BJ (cell line): ENCODE results near the gene COL8A1. TPM values are rescaled to one million over a fixed set of nuclear protein-coding genes. Genes with fewer than 3 reads are reported as not detected.

Experiments used
- CTCF ChIA-PET: fragments of 350-600 bp; formaldehyde crosslinking; extraction: SDS; loops from one replicate; lab custom pipeline; 2021; ENCODE audit warnings: antibody characterized with exemption, inconsistent platforms; lab: Yijun Ruan, JAX
- POLR2A ChIA-PET: fragments of 300-600 bp; sonication (Branson Sonifier 250); formaldehyde crosslinking; extraction: SDS; loops from one replicate; lab custom pipeline; 2021; ENCODE audit warnings: antibody characterized with exemption; lab: Charles Lee
- DNase-seq: peaks from one replicate; pipeline ENCODE4 v3.0.0-alpha.2; 2011; ENCODE audit warnings: low read depth
- H3K27me3 ChIP-seq: 2 replicates; pipeline ENCODE4 v1.6.0; 2011; ENCODE audit warnings: low read length; ENCODE audit not compliant: control insufficient read depth, insufficient read depth
- H3K36me3 ChIP-seq: 2 replicates; pipeline ENCODE4 v1.5.1; 2011; ENCODE audit warnings: low read length; ENCODE audit not compliant: control insufficient read depth, insufficient read depth
- H3K4me3 ChIP-seq: 2 replicates; pipeline ENCODE4 v1.5.1; 2011; ENCODE audit warnings: low read depth, mild to moderate bottlenecking, control low read depth, low read length
- polyA plus RNA-seq: library from polyadenylated mRNA; depleted of rRNA; stranded (reverse); fragments of >200 nt; gene quantifications from 2 replicates; pipeline ENCODE4 v1.2.3, GENCODE V29; 2011
- TF ChIP-seq, protein P1 (sequence below): IDR thresholded peaks from 2 replicates; pipeline ENCODE4 v1.5.1; 2011; ENCODE audit warnings: low read depth, mild to moderate bottlenecking, control low read depth, inconsistent platforms, low read length, moderate library complexity; ENCODE audit not compliant: insufficient read depth

The COL8A1 gene
- polyA plus RNA-seq, 1 experiment: 186 TPM

DNA sequence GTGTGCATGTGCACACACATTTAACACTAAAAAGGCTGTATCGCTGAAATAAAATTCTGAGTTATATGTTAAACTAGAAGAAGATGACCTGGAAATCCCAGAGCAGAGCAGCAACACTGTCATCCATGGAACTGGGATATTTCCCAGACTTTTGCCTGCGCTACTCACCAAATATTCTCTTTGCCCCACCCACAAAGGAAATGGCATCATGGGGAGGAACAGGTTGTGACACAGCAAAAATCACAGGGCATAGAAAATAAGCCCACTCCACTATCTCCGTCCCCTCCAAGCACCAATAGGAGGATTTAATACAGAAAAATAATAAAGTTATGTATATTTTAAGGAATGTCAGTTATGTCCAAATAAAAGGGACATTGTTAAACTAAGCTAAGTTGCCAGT lies 71.7 kb downstream of the COL8A1 start:
- CTCF ChIA-PET: no interaction called here
- 0 out of 2 replicates have a peak, but pooled peaks cover 1% of the 10 kb centered on the region for H3K36me3 ChIP-seq
- DNase-seq: no peak
- H3K4me3 ChIP-seq: no peak overlapping the region
- TF ChIP-seq, protein P1, sequence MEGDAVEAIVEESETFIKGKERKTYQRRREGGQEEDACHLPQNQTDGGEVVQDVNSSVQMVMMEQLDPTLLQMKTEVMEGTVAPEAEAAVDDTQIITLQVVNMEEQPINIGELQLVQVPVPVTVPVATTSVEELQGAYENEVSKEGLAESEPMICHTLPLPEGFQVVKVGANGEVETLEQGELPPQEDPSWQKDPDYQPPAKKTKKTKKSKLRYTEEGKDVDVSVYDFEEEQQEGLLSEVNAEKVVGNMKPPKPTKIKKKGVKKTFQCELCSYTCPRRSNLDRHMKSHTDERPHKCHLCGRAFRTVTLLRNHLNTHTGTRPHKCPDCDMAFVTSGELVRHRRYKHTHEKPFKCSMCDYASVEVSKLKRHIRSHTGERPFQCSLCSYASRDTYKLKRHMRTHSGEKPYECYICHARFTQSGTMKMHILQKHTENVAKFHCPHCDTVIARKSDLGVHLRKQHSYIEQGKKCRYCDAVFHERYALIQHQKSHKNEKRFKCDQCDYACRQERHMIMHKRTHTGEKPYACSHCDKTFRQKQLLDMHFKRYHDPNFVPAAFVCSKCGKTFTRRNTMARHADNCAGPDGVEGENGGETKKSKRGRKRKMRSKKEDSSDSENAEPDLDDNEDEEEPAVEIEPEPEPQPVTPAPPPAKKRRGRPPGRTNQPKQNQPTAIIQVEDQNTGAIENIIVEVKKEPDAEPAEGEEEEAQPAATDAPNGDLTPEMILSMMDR: no peak
- no peaks in the 10 kb centered on the region for H3K27me3 ChIP-seq
- POLR2A ChIA-PET: no interaction called here

DNA sequence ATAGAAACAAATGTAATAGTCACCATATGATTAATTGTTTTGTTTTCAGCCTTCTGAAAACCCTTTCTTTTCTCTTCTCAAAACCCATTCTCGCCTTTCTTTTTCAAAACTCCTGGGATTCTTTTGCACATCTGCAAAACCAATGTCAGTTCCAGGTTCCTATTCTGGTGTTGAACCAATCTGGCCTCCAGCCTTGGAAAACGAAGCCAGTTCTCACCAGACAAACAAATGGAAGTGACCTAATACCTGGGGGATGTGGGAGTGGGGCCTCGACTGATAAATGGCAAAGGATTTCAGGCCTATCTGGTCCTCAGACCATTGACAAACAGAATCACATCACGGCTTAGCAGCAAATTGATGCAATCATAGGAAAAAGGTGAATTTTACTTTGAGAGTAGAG lies 73.0 kb downstream of the COL8A1 start:
- no peaks in the 10 kb centered on the region for H3K27me3 ChIP-seq
- CTCF ChIA-PET: no interaction called here

DNA sequence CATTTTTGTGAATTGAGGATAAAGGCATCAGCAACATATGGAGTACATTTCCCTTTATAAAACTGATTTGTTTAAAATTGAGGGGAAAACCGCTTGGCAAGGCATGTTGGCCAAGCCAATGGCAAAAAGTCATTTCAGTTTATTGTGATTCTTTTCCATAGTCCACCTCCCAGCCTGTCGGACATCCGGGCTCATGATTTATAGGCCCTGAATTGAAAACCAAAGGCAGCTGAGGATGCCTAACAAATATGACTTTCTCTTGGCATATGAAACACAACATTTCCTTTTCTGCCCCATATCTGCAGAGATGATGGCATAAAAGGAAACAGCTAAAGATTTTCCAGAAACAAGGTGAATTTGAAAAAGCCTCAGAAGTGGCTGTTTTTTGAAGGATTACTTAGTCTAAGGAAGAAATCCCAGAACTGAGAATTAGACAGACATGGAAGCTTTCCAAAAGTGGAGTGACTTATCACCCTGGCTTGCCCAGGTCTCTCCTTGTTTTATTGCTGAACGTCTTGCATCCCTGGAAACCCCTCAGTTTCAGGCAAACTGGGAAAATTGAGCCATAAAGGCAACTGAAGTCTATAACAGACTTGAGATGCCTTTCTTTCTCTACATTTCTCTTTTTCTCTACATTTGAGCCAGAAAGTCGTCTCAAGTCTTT lies 74.0 kb downstream of the COL8A1 start:
- H3K4me3 ChIP-seq: no peak overlapping the region
- CTCF ChIA-PET: no interaction called here
- no peaks in the 10 kb centered on the region for H3K36me3 ChIP-seq
- TF ChIP-seq, protein P1: no peak
- DNase-seq: no peak
- H3K27me3 ChIP-seq: no peaks in the 10 kb centered on the region
- POLR2A ChIA-PET: no interaction called here

More for the DNA sequence above, 73.0 kb downstream of the COL8A1 start:
- TF ChIP-seq, protein P1: no peak
- POLR2A ChIA-PET: no interaction called here
- DNase-seq: no peak
- Histone ChIP-seq H3K4me3 (no peak overlapping the region), H3K36me3 (0 out of 2 replicates have a peak, but pooled peaks cover 1% of the 10 kb centered on the region)

DNA sequence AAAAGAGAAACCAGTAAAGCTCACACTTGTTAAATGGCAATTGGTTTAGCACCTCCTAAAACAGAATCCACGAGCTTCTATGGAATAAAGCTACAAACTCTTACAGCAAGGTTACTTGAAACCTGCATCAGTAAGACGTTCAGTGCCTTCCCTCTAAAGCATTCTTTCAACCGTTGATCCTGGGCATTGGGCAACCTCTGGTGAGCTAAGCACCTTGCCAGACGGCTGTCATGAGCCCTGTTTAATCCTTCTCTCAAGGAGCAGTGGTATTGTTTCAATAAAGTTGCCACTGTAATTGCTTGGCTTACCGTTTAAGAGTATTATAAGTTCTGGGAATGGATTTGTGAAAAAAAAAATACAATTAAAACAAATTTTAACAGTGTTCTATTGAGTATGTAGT lies 75.0 kb downstream of the COL8A1 start:
- Histone ChIP-seq H3K36me3 (no peaks in the 10 kb centered on the region), H3K4me3 (no peak overlapping the region), H3K27me3 (no peaks in the 10 kb centered on the region)
- POLR2A ChIA-PET: no interaction called here
- CTCF ChIA-PET: interaction anchor here (1.4 to 1.7 kb wide), 2 partner anchors 25 to 690 kb away, joined by 3 to 5 read pairs; no protein-coding TSS in a partner anchor
- no peak for DNase-seq
- TF ChIP-seq, protein P1: no peak

DNA sequence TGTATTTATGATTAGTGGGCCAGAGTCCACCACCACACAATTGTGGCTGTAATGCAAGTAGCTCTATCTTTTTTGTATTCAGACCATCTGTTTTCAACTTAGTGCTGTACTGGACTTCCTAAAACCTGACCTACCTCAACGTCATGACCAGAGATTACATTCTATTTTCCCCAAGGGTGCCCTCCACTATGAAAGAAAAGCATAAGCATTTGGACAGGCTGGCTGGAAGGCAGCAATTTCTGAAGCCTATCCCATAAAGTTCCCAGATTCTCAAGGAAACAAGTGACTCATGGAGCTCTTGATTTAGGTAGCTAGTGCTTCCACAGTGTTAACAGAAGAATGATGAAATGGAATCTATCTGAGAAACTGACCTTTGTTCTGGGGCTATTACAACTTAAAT lies 75.8 kb downstream of the COL8A1 start:
- no peak overlapping the region for H3K4me3 ChIP-seq
- H3K36me3 ChIP-seq: no peaks in the 10 kb centered on the region
- DNase-seq: no peak
- no peaks in the 10 kb centered on the region for H3K27me3 ChIP-seq
- POLR2A ChIA-PET: no interaction called here
- TF ChIP-seq, protein P1: no peak
- CTCF ChIA-PET: interaction anchor here (0.6 to 1.7 kb wide), 3 partner anchors 26 to 690 kb away, joined by 3 to 5 read pairs (median 4); no protein-coding TSS in a partner anchor
